Forelimb muscle (tissue), 1 donor: ENCODE measurements around the gene ATG9A. TPM values are rescaled to one million over a fixed set of nuclear protein-coding genes. Genes with fewer than 3 reads are reported as not detected.

Experiments used
- DNase-seq: peaks from one replicate; pipeline ENCODE4 v3.0.0-alpha.2; 2013; ENCODE audit warnings: low read depth
- polyA plus RNA-seq: library from polyadenylated mRNA; unstranded; fragments of 120-200 nt; gene quantifications from one replicate; pipeline ENCODE4 v1.2.1, GENCODE V29; 2013; ENCODE audit not compliant: insufficient read length

ATG9A gene
- polyA plus RNA-seq, 1 donor: 33.5 TPM

DNA sequence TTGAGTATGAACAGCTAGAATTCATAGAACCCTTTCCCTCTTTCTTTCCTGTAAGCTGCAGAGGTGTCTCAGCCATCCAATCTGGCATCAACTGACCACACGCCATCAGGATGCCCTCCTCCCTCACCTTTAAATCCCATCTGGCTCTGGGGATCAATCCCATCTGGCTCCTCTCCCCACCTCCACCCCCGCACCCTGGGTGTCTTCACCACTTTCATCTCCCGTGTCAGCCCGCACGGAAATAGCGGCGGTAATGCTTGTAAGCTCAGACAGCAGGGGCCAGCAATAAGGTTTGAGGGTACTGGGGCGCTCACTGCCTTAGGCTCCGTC, 23.1 kb upstream of the ATG9A start:
- no peak for DNase-seq

DNA sequence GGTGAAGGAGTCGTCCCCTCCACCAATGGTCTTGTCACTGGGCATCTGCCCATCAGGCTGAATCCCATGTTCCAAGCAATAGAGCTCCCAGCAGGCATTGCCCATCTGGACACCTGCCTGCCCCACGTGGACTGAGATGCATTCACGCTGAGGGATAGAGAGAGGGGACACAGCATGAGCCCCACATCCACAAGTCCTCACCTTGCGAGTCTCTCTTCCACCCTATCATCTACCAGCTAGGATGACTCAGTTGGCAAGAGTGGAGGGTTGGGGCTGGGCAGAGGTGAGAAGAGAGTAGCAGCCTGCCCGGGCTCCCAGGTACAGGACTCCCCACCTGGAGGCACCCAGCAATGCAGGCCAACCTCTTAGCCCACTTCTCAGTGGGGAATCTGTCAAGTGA, 22.6 kb upstream of the ATG9A start:
- no peak for DNase-seq

DNA sequence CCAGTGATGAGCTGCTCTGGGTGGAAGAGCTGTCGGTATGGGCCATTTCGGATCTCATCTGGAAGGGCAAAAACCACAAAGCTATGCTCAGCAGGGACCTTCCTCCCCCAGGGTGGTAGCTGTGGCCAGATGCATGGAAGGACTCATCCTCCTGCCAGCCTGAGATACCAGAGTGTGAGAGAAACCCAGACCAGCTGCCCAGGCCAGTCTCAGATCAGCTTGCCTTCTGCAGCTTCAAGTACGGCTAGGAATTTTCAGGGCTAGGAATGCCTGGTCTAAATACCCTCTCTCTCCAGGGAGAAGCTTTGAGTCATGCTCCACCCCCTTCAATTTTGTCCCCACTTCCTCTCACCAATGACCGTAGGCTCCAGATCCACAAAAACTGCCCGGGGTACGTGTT, 22.2 kb upstream of the ATG9A start:
- no peak for DNase-seq

DNA sequence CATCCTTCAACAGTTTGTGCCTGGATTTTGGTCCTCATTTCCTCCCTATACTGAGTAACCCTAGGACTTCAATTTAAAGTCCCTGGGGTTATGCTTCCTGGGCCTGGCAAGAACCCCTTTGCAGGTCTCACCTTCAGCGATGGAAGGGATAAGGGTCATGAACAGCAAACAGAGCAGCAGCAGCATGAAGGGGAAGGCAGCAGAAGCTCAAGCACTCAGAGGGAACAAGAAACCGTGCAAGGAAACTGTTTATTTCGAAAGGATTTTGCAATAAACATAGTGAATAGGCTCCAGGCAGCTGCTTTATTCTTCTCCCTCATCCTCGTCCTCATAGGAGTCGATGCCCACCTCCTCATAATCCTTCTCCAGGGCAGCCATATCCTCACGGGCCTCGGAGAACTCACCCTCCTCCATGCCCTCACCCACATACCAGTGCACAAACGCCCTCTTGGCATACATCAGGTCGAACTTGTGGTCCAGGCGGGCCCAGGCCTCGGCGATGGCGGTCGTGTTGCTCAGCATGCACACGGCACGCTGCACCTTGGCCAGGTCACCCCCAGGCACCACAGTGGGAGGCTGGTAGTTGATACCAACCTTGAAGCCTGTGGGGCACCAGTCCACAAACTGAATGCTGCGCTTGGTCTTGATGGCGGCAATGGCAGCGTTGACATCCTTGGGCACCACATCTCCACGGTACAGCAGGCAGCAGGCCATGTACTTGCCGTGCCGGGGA, 20.8 kb upstream of the ATG9A start:
- no peak for DNase-seq

DNA sequence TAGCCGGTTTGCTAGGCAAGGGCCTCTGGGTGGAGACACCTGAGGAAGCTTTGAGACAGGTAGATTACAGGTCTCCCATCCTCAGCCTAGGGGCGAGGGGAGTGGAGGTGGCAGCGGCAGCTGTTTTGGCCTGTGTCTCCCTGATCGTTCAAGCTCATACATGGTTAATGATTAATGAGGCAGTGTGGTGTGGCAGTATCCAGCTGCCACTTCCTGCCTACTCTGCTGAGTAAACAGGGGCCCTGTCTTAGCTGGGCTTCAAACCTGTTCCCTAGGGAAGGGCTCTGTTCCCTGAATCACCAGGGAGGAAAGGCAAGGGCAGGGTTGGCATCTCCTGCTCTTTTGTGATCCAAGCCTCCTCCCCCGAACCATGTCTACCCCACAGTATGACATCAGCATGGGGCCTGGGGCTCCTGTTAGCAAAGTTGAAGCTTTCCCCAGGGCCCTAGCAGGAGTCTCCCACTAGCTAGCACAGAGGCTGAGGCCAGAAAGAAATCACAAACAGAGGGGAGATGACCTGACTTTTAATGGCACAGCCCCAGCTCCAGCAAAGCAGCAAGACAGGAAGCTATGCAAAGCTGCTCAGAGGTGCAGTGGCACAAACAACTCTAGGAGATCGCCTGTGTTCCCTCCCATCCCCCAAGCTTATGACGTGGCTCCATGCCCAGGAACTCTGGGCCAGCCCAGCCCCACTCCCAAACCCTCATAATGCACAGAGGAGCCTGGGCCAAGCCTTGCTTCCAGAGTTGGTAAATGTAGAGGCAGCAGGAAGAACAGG, 20.0 kb upstream of the ATG9A start:
- DNase-seq: no peak

DNA sequence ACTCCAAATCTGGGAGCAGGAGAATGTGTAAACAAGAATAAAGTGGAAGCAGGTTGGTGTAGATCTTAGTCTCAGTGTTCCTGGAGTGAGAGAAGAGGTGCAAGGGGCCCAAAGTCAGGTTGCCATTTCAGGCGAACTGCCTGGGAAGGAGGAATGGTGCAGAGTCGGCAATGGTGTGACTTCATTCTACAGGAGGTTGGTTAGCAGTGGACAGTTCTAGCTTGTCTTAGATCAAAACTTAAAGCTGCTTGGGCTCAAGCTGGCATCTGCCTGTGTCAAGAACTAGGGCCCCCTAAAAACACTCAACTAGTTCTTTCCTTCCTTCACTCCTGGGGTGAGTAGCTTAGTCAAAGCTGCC, 19.4 kb upstream of the ATG9A start:
- no peak for DNase-seq

DNA sequence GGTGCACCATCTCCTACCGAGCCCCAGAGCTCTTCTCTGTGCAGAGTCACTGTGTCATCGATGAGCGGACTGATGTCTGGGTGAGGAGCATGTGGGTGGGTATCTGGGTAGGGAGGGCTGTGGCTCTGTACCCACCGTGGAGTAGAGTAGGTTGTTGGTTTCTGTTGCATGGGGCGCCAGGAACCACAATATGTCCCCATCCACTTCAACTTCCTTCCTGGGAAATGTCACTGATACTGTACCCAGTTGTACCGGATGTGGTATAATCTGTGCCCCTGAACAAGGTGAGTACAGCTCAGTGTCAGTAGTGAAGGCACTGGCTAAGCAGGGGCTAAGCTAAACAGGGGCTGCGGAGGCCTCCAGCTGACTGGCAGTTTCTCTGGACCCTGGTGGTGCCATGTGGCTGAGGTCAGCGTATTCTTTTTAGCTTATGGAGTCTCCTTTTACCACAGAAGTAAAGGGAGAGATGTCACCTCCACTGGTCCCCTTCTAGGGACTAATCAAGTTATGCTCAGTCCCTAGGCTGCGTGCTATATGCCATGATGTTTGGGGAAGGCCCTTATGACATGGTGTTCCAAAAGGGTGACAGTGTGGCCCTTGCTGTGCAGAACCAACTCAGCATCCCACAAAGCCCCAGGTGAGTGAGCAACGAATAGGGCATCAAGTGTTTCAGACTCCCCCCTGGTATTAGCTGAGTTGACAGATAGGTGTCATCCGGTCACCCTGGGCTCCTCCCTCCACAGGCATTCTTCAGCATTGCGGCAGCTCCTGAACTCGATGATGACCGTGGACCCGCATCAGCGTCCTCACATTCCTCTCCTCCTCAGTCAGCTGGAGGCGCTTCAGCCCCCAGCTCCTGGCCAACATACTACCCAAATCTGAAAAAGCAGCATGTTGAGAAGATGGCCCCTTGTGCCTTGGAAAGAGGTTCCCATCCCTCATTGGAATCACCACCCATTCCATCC, 18.5 kb upstream of the ATG9A start:
- DNase-seq: no peak

DNA sequence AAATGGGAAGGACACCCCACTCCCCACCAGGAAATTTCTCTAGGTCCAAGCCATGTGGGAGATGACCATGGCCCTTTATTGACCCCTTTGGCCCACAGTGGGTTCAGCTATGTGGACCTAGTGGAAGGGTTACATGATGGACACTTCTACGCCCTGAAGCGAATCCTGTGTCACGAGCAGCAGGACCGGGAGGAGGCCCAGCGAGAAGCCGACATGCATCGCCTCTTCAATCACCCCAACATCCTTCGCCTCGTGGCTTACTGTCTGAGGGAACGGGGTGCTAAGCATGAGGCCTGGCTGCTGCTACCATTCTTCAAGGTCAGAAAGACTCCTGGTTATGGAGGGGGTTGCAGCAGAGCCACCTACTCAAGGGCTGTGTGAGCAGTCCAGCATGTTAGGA, 17.1 kb upstream of the ATG9A start:
- no peak for DNase-seq

DNA sequence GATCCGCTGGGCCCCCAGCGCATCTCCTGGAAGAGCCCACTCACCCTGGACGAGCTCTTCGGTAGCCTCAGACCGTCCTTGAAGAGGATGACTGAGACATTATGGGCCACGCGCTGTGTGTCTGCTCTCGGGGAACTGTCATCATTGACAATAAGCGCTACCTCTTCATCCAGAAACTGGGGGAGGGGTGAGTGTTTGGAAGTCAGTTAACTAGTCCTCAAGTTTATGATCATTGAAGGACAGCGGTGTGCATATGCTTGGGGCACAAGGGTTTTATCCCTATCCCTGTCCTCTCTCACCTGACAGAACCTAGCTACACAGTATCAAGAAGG, 16.4 kb upstream of the ATG9A start:
- DNase-seq: no peak

DNA sequence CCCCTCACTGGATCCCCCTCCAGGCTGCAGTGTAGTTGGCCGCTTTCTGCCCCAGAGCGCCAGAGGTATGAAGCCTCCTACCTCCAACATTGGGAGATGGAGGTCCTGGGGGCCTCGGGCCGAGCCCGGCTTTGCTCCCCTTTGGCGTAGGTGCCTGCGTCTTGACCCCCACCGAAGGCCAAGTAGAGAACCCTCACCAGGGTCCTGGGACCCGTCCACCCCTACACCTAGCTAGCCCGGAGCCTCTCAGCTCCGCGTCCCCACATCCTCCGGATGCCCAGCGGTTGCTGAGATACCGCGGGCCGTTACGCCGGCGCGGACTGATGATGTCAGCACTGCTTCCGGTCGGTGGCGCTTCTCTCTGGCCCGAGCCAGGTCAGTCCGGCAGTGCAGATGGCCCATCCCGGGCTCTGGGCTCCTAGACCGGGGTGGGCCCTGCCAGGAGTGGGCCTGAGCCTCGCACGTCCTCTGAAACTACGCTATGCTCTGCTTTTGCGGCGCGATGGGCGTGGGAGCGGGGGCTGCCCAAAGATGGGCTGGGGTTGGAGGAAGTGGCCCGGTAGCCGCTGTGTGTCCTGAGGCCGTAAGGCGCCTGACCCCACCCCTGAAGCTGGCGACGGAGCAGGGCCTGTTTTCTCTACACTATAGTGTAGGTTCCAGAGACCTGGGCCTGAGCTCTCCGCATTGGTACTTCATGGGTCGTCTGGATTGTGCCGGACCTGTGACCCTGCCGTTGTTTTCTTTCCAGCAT, 15.9 kb upstream of the ATG9A start, which contains the start of the genes GLB1L and STK16:
Gene GLB1L (minus strand): TSS at position 297 of the 751 bp plus-strand sequence. CDS start 1,871 bp downstream, outside the sequence.
Gene STK16 (plus strand): TSS at position 332 of the 751 bp plus-strand sequence. CDS start 521 bp downstream, outside the sequence.
- peak; percentile 77 for DNase-seq

DNA sequence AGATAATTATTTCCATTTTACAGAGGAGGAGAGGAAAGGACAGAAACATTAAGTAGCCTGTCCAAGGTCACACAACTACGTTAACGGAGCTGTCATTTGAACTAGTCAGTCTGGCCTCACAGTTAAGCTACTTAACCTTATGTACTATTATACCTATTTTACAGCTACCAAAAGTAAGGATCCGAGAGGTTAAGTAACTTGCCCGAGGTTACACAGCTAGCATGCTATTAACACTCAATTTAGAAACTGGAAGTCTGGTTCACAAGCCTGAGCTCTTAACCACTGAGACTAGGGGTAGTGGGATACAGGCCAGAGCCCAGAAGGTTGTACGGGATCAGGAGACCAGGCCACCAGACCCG, 15.3 kb upstream of the ATG9A start:
- DNase-seq: no peak

DNA sequence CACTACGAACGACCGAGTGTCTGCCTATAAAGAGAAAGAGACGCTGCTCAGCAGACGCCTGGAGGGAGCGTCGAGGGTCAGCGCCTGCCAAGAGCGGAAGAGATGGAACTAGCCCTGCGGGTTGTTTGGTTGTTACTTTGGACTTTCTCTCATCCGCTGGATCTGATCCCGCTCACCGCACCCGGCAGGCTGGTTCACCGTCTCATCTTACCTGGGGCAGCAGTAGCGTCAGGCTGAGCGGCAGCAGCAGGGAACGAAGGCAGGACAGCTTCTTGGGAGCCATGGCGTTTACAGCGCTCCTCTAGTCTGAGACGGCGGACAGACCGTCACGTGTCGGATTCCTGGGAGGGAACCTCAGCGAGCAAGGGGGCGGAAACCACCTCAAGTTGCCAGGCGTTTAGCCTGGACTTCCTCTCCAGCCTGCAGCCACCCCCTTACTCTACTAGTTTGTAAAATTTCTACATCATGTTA, 13.9 kb upstream of the ATG9A start:
- no peak for DNase-seq

DNA sequence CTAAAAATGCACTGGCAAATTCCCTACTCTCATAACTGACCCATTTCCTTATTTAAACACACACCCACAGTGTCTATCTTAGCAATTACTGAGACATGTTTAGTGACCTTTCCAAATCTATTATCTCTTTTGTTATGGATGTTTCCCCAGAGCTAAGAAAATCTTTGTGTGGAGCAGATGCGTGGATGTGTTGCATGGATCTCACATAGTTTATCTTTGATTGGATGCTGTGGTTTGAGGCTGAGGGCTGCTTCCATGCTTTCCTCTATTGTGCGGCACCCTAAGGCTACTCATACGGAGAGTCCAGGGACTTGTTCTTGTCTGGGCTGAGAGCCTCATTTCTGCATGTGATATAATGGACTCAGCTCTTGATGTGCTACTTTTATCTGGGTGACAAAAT, 4.9 kb upstream of the ATG9A start:
- DNase-seq: no peak

DNA sequence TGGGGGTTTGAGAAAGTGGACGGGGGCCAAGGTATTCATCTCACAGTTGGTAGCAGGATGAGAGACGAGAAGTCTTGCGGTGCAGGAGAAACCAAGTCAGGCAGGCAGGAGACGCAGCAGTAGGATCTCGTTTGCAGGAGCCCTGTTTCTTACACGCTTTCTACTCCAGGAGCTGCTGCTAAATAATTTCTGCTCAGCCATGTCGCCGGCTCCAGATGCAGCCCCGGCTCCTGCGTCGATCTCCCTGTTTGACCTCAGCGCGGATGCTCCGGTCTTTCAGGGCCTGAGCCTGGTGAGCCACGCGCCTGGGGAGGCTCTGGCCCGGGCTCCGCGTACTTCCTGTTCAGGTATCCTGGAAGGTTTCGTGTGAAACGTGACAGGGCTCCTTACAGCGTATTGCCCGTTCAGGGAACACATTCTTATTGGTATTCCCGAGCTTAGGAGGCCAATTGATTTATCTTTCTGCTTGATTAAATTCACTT, 664 bp upstream of the ATG9A start:
- no peak for DNase-seq

DNA sequence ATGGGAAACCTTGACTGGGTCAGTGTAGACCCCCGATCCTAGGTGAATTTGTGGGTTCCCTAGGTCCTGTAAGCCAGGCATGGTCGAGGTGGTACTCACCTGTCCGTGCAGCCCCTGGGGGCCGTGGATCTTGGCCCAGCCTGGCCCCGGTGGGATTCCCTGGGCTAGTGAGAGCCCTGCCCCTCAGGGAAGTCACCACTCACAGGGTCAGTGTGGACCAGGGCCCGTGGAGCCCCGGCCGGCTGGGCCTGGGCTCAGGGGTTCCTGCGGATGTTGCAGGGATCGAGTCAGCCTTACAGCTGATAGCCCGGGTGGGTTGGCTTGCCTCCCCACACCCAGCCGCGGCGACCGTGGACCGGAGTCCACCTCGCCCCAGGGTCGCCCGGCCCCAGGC, 528 bp downstream of the ATG9A start:
- DNase-seq: no peak

DNA sequence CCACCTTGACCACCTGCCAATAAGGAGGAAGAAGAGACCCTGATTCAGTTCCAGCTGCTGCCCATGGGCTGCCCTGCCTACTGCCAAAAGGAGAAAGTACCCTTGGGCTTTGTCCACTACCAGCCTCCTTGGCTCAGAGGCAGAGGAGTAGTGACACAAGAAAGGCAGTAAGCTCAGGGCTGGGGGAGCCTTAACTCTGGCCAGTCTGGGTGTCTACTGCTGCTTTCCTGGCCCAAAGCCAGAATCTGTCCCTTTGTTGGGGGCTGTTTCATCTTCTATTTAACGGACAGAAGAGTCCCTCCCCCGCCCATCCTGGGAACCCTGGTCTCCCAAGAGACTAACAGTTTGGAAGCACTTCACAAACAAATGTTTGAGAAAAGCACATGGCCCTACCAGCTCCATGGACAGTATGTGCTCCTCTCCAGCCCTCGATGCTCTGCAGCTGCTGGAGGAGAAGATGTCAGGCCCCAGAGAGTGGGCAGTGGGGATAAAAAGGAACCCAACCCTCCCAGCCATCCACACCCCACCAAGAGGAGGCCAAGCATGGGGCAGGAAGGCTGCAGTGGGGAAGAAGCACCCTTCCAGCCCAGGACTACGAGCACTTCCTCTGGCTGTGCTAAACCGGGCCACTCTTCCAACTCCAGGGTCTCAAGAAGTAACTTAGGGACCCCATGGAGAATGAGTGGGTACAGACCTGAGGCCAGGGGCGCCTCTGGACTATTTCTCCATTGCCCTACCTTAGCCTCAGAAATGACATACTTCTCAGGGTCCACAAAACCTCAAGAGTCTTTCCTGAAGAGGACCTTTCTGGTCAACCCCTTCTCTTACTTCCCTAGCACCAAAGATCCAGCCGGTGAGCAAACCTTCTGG, 1.2 kb downstream of the ATG9A start:
- DNase-seq: no peak

DNA sequence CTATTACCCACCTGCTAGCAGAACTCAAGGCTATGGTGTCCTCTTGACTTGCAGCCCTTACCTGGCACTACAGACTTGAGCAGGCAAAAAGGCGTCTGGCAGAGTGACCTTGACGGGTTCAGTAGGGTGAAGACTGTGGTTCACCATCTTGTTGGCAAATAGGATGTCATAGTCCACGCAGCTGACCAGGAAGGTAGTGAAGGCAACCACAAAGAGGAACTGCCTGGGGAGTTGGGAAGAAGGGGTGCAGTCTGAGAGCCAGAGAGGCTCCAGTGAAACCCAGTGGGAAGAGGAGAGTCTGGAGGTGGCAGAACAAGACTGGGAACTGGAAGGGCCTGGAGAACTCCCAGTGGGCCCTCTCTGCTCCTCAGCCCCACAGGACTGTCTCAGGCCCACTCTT, 4.1 kb downstream of the ATG9A start:
- no peak for DNase-seq

DNA sequence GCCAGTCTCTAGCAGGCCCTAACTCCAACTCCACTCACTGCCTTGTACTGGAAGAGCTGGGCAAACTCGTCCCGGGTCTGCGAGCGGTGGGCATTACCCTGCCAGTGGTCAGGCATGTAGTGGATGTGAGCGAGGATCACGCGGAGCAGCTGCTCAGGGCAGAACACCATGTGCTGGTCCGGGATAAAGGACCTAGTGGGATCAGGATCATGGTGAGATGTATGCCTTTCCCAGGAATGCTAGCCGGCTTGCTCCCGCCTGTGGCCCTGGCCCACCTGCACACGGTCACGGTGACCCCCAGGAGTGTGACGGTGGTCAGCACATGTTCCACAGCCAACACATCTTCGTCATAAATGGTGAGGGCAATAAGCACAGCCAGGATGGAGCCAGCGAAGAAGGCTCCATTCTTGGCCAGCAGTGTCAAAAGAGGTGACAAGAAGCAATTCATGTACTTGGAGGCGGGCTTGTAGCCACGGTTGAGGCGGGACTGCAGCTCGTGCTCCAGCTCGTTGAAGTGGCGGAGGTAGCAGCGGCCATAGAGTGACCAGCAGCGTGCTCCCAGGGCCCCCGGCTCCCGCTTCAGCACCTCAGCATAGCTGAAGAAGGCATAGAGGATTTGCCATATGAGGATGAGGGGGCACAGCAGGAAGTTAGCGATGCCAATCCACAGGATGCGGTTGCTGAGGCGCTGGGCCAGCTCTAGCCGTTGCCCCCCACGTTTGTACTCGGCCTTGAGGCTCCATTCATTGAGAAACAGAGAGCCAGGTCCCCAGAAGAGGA, 5.4 kb downstream of the ATG9A start:
- DNase-seq: no peak

DNA sequence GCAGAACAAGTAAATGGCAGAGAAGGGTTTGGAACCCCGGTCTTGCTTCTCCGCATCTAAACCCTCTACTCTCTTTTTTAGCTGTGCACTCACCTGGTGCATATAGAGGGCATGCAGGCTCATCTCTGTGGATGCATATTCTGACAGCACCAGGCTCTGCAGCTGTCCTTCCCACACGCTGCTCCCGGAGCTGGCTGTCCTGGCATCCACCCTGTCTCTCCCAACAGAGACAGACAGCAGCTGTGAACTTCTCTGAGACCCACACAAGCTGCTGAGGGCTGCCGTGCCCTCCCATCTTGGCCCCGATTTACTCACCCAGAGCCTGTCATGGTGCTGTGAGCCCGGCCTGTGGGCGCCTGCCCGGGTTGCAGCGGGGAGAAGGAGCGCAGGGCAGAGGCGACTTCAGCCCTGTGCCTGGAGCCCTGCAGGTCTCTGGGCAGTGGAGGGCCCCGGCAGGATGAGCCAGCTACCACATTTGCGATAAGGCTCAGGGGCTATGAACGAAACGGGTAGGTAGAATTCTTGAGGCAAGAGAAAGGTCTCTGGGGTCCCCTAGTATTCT, 7.4 kb downstream of the ATG9A start:
- DNase-seq: no peak
